OCI-M2 (cell line): ENCODE data around the gene DNASE1.

Experiments used
- DNase-seq: peaks from one replicate; lab custom pipeline; 2025; ENCODE audit not compliant: unreplicated experiment; lab: John Stamatoyannopoulos, UW

DNASE1 gene

DNA sequence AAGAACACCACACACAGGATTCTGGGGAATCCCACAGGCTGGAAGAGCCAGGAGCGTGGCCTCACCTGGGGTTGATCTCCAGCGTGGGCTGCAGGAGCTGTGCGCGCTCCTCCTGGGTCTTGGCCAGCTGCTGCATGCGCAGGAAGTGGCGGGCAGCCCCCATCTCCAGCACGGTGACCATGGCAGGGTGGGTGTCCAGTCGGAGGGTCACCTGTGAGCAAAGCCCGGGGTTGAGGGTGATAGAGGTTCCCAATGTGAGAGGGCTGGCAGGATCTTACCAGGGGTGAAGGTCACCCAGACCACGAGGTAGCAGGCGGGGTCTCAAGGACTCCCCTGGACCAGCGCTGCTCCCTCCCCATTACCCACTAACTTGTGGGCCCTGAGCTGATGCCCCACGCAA lies 7.4 kb downstream of the DNASE1 start:
- DNase-seq, result no peak

DNA sequence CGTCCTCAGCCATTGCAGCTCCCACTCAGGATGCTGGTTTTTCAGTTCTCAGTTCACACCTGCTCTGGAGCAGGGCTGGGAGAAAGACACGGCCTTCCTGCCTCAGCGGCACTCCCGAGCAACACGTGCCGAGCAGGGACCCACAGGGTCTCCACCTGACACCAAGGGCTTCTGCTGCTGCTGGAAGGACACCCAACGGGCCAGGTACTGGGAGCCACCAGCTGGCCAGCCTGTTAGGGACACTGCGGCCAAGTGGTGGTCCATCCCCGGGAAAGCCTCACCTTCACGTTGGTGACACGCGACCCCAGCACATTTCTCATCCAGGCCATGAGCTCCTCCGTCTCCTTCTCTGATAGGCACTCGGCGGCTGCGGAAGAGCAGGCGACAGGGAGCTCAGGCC lies 8.1 kb downstream of the DNASE1 start:
- no peak for DNase-seq

DNA sequence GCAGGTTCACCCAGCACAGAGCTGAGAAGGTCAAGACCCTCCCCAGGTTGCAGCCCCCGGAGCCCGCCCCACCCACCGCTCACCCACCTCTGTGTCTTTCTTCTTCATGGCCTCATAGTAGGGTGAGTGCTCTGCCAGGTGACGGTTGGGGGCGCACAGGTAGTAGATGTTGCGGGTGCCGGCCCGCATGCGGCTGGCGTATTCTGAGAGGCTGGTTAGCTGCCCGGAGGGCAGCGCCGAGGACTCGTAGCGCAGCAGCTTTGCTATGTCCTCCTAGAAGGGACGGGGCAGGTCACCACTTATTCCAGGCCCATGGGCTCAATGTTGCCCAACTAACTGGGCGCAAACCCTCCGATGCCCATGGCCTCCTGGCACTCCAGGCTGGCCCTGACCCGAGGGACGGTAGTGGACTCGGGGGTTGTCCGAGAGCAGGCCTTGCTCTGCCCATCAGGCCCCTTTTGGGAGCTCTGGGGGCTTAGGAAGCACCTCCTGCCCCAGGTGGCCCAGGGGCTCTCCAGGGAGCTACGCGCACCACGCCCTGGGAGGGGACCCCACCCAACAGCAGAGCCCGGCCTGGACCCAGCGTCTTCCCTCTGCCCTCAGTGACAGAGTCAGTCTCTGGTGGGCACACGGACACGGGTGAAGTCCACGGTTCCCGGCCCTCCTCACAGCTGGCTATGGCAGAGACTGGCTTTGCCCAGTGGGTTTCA lies 9.9 kb downstream of the DNASE1 start:
- DNase-seq, result no peak

DNA sequence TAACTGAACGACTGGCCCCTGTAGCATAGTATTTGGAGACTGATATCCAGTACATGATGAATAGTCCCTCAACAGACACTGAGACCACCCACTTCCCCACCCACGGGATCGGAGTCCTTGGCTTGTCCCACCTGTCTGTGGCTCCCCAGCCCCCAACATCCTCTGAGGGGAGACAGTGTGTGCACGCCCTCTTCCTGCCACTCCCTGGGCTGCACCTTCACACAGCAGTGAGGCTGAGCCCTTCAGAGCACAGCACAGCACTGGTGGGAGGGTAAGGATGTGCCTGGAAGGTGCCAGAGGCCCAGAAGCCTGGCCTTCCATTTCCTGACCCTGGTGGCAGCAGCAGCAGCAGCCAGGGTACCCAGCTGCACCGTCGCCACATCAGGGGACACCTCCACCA lies 11.0 kb downstream of the DNASE1 start:
- no peak for DNase-seq

DNA sequence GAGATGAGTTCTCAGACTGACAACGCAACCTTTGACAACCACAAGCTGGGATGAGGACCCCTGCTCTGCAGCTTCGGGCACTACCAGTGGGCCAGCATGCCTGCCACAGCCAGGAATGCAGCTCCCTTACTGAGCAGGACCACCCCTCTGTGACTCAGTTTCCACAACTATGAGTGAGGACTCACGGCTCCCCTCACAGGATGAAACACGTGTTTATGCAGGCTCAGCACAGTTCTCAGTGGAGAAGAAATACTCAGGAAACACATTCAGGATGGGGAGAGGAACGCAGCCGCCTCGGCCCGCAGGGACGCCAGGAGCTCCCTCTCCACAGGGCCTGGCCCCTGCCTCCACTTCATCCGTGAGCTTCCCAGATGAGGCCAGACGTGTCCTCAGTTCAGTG lies 14.1 kb downstream of the DNASE1 start:
- DNase-seq, result no peak

DNA sequence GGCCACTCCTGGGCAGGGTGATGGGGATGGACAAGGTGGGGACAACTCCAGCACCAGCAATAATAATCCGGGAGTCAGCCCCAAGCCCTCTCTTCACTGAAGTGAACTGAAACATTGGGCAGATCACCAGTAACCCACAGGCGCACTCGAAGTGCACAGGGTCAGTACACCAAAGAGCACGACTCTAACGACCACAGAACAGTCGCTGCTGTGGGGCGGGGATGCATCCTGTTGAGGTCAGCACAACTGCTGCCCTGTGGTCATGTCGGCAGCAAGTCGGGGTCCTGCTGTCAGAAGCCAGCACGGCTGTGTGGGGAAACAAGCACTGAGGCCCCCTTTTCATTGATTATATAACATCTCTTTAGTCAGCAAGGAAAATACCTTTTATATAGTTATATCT lies 14.6 kb downstream of the DNASE1 start:
- no peak for DNase-seq

DNA sequence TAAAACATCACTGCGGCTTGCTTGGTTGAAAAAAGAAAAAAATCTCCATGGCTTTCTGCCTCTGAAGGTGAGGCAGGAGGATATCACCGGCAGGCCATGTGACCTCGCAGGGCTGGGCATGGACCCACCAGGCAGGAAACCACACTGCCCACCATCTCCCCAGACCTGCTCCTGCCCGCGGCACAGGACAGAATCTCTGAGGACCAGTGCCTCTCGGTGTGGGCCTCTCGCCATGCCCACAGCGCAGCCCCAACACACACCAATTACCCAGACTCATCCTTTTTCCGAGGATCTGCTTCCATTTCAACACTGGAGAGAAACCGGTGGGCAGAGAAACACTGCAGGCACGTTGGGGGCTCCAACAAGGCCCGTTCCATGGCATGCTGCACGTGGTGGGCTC lies 16.2 kb downstream of the DNASE1 start:
- no peak for DNase-seq

DNA sequence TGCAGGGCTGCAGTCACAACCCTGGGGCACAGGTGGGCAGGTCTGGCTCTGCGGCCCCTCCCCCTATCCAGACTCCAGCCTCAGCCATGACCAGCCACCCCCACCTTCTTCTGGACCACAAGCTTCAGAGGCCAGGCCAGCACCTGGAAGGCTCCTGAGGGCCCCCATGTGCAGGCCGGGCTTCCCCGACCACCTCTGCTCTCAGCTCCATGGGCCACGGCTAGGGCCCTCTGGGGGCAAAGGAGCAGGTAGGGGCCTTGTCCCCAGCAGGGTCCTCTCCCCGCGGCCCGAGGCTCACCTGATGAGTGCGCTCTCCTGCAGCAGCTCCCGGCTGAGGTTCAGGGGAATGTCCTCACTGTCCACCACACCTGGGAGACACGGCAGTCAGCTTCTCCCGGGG lies 16.9 kb downstream of the DNASE1 start:
- no peak for DNase-seq

DNA sequence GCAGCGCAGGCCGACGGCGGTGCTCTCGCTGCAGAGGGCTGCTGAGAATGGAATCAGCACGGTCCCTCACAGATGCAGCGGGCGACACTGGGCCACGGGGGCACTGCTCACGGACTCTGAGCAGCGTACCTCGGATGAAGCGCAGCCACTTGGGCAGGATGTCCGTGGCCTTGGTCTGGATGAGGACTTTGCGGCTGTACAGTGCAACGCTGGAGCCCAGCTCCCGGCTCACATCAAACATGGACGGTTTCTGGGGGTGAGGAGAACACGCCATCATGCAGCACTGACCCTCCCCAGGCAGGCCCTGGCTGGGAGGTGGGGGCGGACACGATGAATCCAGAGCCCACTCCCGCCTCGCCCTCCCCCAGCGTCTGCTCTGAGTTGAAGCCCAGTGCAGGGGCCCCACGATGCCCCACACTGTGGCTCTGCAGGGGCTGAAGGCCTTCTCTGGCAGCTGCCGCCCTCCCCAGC lies 18.1 kb downstream of the DNASE1 start:
- no peak for DNase-seq

DNA sequence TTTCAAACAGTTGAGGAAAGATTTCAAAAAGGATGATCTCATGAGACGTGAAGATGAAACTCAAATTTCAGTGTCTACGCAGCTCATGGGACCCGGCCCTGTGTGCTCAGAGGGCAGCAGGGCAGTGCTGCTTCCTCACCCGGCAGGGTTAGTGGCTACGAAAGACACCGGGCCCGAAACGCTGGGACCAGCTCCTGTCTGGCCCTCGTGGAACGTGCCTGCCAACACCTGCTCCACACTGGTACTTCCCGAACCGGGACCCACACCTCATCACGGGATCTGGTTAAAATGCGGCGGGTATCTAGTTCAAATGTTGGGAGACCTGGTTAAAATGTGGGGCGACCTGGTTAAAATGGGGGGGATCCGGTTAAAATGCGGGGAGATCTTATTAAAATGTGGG lies 18.7 kb downstream of the DNASE1 start:
- no peak for DNase-seq

DNA sequence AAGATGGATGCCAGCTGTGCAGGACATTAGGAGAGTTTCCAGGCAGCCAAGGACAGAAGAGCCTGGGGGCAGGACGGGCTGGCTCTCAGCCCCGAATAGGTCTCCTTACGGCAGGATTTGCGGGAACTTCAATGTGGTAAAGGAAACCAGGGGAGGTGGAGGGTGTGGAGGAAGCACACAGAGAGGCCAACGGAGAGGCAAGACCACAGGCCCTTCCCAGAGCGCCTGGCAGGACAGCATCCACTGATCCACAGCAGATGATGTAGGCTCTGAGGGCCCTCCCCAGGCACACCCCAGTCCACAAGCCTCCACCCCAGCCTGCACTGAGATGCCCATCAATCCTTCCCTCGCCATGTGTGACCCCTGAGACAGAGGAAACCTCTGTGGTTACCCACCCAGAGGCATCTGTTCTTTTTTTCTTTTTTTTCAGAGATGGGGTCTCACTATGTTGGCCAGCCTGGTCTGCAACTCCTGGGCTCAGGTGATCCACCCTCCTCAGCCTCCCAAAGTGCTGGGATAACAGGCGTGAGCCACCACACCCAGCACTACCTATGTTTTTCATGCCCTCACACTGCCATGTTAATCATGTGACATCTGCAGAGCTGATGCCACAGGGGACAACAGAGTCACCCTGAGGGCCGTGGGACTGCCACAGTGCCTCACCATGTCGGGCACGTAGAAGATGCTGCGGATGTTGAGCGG lies 19.3 kb downstream of the DNASE1 start:
- DNase-seq, result no peak

DNA sequence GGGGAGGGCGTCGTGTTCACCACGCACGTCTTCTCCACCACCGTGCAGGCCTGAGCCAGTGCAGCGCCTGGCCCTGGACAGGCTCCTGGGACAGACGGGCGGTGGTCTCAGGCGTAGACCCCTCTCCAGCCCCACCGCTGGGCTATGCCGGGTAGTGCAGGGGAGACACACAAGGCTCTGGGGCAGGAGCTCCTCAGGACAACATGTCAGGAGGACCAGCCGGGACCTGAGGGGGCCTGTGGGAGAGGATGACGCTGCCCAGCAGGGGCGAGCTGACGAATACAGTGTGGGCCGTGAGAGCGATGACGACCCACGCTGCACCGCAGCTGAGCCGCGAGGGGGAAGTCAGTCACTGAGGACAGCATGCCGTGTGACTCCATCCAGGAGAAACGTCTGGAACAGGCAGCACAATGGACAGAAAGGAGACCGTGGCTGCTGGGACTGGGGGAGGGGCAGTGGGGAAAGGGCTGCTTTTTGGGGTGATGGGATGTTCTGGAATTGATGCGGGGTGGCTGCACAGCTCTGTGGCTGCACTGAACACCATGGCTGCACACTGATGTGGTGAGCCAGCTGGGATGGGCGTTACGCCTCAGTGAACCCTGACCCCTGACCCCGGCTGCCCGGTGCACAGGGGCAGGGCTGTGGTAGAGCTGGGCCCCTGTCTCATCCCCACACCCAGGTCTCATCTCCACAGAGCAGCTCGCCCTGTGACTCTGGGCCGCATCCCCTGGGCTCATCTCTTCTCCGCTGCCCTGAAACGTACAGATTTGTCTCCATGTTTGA lies 20.2 kb downstream of the DNASE1 start:
- DNase-seq, result no peak

DNA sequence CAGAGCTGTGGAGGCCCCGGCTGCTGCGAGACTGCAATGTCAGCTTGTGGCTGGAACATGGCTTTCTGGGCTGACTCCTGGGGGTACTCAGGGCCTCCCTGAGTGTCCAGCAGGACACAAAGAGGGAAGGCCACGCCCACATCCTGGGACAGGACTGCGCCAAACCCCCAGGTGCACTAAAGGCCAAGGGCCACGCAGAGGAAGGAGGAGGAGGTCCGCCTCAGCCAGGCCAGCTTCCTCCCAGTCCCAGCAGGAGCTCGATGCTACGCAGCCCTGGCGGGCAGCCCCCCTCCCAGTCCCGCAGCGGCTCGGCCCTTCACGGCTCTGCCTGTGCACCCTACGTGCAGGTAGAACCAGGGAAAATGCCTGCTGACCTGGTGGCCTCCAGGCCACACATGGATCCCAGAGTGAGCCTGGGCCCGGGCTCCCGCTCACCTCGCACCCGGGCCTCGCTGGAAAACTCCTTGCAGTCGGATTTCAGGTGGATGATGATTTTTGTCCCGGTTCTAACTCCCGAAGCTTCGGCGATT lies 21.2 kb downstream of the DNASE1 start:
- DNase-seq, result no peak

DNA sequence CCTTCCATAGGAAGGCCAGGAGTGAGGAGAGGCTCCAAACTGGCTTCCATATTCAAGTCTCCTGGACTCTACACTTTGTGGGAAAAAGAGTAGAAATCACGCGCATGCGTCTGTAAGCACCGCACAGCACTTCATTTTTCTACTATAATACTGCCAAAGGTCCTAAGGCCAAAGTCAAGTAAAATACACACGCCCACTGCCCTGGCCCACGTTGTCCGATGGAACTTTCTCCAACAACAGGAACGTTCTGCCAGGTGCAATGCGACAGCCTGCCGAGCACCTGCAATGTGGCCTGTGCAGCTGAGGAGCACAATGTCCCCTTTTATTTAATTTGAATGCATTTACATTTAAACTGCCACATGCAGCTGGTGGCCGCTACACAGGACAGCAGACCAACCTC lies 23.5 kb downstream of the DNASE1 start:
- DNase-seq, result no peak

DNA sequence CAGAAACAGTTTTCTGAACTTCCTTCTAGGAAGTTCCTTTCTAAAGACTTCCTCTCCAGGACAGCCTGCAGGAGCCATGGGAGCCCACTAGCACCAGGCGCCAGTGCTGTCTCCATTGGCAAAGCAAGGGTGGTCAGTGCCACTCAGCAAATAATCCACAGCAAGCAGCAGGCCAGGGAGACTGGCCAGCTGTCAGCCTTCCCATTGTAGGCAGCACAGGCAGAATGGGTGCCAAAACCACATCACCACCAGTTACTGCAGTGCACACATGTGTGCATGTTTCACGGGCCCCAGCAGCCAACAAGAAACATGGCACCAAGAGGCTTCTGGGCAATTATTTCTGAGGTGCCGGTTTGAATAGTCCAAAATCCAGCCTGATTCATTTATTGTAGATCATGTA lies 26.7 kb downstream of the DNASE1 start:
- no peak for DNase-seq

DNA sequence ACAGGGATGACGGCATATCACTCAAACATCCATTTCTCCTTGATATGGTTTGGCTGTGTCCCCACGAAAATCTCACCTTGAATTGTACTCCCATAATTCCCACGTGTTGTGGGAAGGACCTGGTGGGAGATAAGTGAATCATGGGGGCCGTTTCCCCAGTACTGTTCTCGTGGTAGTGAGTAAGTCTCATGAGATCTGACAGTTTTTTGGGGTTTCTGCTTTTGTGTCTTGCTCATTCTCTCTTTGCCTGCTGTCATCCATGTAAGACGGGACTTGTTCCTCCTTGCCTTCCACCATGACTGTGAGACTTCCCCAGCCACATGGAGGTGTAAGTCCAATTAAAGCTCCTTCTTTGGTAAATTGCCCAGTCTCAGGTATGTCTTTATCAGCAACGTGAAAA lies 32.5 kb downstream of the DNASE1 start:
- DNase-seq, result no peak

DNA sequence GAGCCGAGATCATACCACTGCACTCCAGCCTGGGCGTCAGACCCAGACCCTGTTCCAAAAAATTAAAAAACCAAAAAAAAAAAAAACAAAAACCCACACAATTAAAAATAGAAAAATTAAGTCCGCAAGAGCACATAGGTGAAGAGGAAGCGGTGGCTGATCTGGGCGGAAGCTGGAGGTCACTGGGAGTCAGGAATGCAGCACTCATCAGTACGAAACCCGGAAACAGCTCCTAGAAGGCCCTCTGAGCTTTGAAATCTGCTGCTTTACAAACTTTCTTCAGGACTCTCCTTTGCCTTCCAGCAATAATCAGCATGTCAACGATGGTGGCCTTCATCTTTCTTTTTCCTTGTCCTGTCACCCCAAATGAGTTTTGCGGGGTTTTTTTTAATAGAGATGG lies 33.3 kb downstream of the DNASE1 start:
- no peak for DNase-seq

DNA sequence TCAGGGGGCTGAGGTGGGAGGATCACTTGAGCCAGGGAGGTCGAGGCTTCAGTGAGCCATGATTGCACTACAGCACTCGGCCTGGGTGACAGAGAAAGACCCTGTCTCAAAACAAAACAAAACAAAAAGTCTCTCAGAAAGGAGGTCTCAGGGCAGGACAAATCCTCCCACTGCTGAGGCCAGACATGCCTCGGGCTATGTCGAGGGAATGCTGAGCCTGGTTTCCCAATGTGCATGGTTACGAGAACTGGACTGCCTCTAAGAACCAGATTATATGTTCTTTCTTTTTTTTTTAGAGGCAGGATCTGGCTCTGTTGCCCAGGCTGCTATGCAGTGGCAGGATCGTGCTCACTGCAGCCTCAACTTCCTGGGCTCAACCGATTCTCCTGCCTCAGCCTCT lies 35.2 kb downstream of the DNASE1 start:
- no peak for DNase-seq

DNA sequence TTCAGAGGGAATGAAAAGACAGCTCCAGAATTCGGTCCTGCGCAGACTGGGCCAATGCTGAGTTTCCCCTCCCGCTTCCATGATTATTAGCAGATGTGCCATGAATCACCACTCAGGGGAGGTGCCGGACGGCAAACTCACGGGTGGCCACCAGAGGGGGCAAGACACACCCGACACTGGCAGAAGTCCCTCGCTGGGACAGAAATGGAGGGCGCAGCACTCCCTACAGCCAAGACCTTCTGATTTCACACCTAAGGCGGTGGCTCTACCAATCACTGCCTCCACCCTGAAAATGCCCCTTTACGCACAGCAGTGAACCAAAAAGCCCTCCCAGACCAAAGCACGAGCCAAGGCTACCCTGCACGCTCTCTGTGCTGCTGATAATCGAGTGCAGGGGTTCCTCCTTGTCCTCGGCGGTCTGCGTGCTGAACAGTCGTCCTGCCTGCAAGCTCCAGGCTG lies 36.0 kb downstream of the DNASE1 start:
- no peak for DNase-seq

DNA sequence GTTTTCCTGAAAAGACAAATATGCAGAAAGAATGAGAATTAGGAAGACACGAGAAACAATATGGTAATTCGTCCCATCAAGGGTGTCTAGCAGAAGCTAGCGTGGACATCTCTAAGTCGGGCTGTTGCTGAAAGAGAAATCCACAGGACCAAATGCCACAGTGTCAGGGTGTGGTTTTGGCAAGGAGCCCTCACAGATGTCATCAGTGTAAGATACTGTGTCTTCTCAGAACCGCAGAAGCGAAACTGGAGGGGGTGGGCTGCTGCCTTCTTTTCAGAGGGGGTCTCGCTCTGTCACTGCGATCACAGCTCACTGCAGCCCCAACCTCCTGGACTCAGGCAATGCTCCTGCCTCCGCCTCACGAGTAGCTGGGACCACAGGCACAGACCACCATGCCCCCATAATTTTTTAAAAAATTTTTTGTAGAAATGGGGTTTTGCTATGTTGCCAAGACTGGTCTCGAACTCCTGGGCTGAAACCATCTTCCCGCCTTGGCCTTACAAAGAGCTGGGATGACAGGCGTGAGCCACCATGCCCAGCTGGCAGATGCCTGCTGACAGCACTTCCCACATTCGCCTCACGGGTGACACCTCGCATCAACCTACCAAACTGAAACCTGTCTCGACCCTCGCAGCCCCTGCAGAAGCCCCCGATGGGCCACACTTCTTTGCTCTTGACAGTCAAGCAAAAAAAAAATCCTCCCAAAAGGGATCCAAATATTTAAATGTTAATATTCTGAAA lies 36.7 kb downstream of the DNASE1 start:
- DNase-seq, result no peak

DNA sequence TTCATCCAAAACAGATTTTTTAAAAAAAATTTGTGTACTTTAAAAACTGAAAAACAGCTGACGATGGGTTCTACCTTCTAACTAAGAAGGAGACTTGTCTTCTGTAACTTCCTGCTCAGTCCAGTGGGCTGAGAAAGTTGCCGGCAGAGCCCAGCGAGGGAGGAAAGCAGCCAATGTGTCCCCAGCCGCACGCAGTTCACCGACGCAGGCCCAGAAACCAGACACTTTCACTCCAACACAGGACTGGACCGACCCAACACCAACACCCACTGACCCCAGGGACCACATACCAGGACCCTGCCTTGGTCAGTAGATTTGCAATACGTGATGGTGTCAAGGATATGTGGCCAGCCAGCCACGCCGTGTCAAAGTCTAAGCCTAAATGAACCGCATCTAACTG lies 37.3 kb downstream of the DNASE1 start:
- DNase-seq, result no peak
